GM20431 (cell line): Measurements from ENCODE around the gene IGLL1.
"Not testable (repeated sequence)": the region's sequence is repeated elsewhere in the genome, so short reads cannot be mapped to it uniquely, and the experiment has no call there.

Experiments
- in situ Hi-C: fragments of 300-500 bp; cut with MseI, MboI; formaldehyde crosslinking; loops from one replicate; pipeline ENCODE4 v1.15.0; 2020; ENCODE audit warnings: low sequenced_read_pairs; ENCODE audit not compliant: unreplicated experiment

IGLL1 gene

GRCh38 chr22:23565305-23565914 lies 14.7 kb downstream of the IGLL1 start:
- in situ Hi-C loops = no loop called here

GRCh38 chr22:23564276-23564675 lies 15.8 kb downstream of the IGLL1 start:
- in situ Hi-C loops = no loop called here

DNA sequence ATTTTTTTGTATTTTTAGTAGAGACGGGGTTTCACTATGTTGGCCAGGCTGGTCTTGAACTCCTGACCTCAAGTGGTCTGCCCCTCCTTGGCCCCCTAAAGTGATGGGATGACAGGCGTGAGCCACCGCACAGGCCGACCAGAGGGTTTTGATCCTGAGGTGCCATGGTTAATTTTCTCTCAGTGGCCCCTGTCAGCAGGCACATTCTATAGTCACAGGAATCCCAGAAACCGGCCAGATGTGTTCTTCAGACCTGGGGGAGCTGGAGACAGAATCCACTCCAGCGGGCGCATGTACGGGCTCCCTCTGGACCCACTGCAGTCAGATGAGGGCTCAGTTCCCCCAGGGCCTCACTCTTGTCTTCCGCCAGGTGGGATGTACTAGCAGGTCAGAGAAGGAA lies 17.0 kb downstream of the IGLL1 start:
- in situ Hi-C loops = no loop called here

DNA sequence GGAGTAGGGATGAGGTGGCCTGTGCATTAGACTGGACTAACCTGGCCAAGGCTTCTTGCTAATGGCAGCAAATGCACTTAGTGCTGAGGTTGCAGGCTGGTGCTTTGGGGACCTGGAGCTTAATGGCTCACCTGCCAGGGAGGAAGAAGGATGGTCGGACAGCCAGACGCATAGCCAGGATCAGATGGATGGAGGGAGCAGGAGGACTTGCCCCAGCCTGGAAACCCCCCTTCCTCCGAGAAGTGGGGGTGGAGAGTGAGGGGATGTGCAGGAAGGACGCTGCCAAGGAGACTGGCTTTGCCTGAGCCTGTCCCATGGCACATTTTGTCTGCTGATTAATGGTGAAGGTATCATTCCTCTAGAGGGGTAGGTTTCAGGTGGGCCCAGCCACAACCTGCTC lies 17.9 kb downstream of the IGLL1 start:
- in situ Hi-C loops = no loop called here

GRCh38 chr22:23561025-23561510 lies 19.0 kb downstream of the IGLL1 start:
- in situ Hi-C loops = not testable (repeated sequence)

GRCh38 chr22:23560215-23560614 lies 19.9 kb downstream of the IGLL1 start:
- in situ Hi-C loops = not testable (repeated sequence)

- in situ Hi-C loops = no loop called here
Measured at GRCh38 chr22:23557467-23557866, 22.6 kb downstream of the IGLL1 start.

- in situ Hi-C loops = no loop called here
Measured at GRCh38 chr22:23557036-23557435, 23.1 kb downstream of the IGLL1 start.

GRCh38 chr22:23556026-23556620 lies 24.0 kb downstream of the IGLL1 start:
- in situ Hi-C loops = no loop called here

DNA sequence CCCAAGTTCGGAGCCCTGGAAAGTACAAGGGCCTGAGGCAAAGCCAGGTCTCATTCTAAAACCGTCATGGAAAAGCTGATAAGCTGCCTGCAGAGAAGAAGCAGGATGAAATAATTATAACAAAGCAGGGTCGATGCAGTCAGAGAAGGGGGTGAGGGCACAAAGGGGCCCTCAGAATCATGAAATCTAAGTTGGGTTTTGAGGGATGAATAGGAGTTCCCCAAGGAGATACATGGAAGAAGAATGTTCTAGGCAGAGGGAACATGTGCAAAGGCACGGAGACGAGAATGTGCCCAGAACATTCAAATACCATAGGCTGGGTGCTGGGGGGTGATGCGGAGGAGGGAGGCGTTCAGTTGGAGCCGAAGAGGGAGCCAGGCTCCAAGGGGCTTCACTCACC lies 25.0 kb downstream of the IGLL1 start:
- in situ Hi-C loops = no loop called here

GRCh38 chr22:23553924-23554870 lies 25.9 kb downstream of the IGLL1 start:
- in situ Hi-C loops = no loop called here

GRCh38 chr22:23553438-23553837 lies 26.7 kb downstream of the IGLL1 start:
- in situ Hi-C loops = no loop called here

GRCh38 chr22:23552573-23552972 lies 27.5 kb downstream of the IGLL1 start:
- in situ Hi-C loops = no loop called here

DNA sequence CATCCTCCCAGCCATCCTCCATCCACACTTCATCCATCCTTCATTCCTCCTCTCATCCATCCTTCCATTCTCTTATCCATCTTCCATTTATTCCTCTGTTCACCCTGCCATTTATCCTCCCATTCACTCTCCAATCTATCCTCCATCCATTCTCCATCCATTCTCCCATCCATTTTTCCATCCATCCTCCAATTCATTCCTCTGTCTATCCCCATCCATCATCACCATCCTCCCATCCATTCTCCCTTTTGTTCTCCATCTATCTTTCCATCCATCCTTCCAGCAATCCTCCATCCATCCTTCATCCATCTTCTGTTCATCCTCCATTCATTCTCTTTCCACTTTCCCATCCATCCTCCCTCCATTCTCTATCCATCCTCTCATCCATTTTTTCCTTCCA lies 28.7 kb downstream of the IGLL1 start:
- in situ Hi-C loops = no loop called here

GRCh38 chr22:23550049-23550650 lies 29.9 kb downstream of the IGLL1 start:
- in situ Hi-C loops = no loop called here

GRCh38 chr22:23549198-23549595 lies 30.9 kb downstream of the IGLL1 start:
- in situ Hi-C loops = no loop called here

- in situ Hi-C loops = no loop called here
Measured at GRCh38 chr22:23548501-23549197, 31.4 kb downstream of the IGLL1 start.

DNA sequence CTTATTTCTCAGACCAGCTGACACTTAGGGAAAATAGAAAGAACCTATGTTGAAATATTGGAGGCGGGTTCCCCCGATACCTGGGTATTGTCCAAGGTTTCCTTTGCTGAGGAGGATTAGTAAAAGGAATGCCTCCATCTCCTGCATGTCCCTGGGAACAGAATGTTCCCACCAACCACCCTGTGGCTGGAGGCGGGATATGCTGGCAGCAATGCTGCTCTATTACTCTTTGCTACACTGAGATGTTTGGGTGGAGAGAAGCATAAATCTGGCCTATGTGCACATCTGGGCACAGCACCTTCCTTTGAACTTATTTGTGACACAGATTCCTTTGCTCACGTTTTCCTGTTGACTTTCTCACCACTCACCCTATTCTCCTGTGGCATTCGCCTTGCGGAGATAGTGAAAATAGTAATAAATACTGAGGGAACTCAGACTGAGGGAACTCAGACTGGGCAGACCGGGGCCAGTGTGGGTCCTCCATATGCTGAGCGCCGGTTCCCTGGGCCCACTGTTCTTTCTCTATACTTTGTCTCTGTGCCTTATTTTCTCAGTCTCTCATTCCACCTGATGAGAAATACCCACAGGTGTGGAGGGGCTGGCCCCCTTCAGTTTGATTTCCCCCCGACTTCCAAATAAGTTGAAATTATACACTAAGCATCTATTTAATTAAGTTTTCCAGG lies 32.1 kb downstream of the IGLL1 start:
- in situ Hi-C loops = no loop called here

DNA sequence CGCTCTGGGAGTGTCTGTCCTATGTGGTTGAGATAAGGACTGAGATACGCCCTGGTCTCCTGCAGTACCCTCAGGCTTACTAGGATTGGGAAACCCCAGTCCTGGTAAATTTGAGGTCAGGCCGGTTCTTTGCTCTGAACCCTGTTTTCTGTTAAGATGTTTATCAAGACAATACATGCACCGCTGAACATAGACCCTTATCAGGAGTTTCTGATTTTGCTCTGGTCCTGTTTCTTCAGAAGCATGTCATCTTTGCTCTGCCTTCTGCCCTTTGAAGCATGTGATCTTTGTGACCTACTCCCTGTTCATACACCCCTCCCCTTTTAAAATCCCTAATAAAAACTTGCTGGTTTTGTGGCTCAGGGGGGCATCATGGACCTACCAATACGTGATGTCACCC lies 32.7 kb downstream of the IGLL1 start:
- in situ Hi-C loops = not testable (repeated sequence)
